ENCODE data around the gene ZSWIM3. TPM values are rescaled to one million over a fixed set of nuclear protein-coding genes. Genes with fewer than 3 reads are reported as not detected.

Gene ZSWIM3
- total RNA-seq, 4 donors from 2014 or later, result 2.2 to 8.3 (median 5.7) TPM

DNA sequence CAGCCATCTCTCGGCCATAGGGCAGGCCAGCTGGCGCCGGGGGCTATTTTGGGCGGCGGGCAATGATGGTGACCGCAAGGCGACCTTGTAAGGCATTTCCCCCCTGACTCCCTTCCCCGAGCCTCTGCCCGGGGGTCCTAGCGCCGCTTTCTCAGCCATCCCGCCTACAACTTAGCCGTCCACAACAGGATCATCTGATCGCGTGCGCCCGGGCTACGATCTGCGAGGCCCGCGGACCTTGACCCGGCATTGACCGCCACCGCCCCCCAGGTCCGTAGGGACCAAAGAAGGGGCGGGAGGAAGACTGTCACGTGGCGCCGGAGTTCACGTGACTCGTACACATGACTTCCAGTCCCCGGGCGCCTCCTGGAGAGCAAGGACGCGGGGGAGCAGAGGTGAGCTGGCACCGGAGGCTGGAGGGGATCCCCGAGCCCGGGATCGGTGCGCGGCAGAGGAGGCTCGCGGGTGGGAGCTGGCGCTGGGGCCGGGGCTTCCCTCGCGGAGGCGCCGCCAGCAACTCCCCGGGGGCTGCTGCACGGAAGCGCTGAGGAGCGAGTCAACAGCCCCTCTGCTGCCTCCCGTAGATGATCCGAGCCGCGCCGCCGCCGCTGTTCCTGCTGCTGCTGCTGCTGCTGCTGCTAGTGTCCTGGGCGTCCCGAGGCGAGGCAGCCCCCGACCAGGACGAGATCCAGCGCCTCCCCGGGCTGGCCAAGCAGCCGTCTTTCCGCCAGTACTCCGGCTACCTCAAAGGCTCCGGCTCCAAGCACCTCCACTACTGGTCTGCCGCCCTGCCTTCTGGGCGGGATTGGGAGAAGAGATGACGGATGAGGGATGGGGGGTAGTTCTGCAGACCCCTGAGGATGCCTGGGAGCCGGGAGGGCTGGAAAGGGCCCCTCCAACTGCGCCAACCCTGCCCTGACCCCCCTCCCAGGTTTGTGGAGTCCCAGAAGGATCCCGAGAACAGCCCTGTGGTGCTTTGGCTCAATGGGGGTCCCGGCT lies 33.9 kb downstream of the ZSWIM3 start, which contains the start of the genes CTSA and NEURL2:
Gene CTSA, plus strand, starts transcription at position 351 of the 999 bp plus-strand sequence. Its CDS starts 234 bp downstream, at position 585.
Gene NEURL2, minus strand, starts transcription at position 224 of the 999 bp plus-strand sequence. Its CDS starts 217 bp downstream, at position 7.
- peak; percentile 91 to 93 (median 92) for TF ChIP-seq POLR2AphosphoS5 (IDR thresholded peaks at IDR 0.05)
- TF ChIP-seq CTCF (IDR thresholded peaks at IDR 0.05), result peak in 1 of 5 experiments; percentile 8
- peak; percentile 73 for TF ChIP-seq POLR2A (IDR thresholded peaks at IDR 0.05)
- TF ChIP-seq EP300 (IDR thresholded peaks at IDR 0.05; ENCODE audit: low read depth), result peak; percentile 58
- Histone ChIP-seq H3K4me1 (peaks cover 15 to 41% (median 32%) of the 10 kb centered on the region in 4 donors), H3K27me3 (no peaks in the 10 kb centered on the region), H3K36me3 (peaks cover 0 to 18% (median 2%) of the 10 kb centered on the region in 4 donors), H3K4me3 (peak within 1 kb of the TSS; percentile 70 to 84 (median 76)), H3K27ac (peak within 1 kb of the TSS; percentile 87 to 90 (median 88)), H3K9me3 (no peaks in the 10 kb centered on the region)
- DNase-seq, result peak; percentile 97
- intact Hi-C loops (cut with DNase I; ENCODE audit: low total_unique reads), result loop anchor here (1.0 to 10.0 kb wide), 2 partner anchors 80 to 96 kb away; partner anchors contain the start of genes DNTTIP1 and WFDC3
- in situ Hi-C loops (cut with MboI; ENCODE audit: low pct_ligation_motif_present in 1 of 4, low pct_unique_long_range_greater_than_20kb in 1 of 4, low sequenced_read_pairs in 3 of 4), result no loop called here
- WGBS, 2 donors (ENCODE audit: low coverage in 1 of 2), result 1% methylated on average over 18 of the region's 78 CpGs; no CpG with 5 or more reads in 1 of the 2 donors

GRCh38 chr20:45892049-45892825 lies 34.8 kb downstream of the ZSWIM3 start:
- Histone ChIP-seq H3K36me3 (peaks cover 0 to 26% (median 5%) of the 10 kb centered on the region in 4 donors), H3K9me3 (no peaks in the 10 kb centered on the region), H3K4me1 (peaks cover 15 to 41% (median 32%) of the 10 kb centered on the region in 4 donors), H3K27me3 (no peaks in the 10 kb centered on the region), H3K4me3 (peak overlapping the region; percentile 70 to 84 (median 76)), H3K27ac (peak overlapping the region; percentile 87 to 90 (median 88))
- intact Hi-C loops (cut with DNase I; ENCODE audit: low total_unique reads), result loop anchor here (10.0 kb wide), 1 partner anchor 97 kb away; the partner anchor contains the start of genes DNTTIP1 and WFDC3
- peak; percentile 40 for DNase-seq
- no peak for TF ChIP-seq CTCF (IDR thresholded peaks at IDR 0.05)
- TF ChIP-seq EP300 (IDR thresholded peaks at IDR 0.05; ENCODE audit: low read depth), result no peak
- no peak for TF ChIP-seq POLR2AphosphoS5 (IDR thresholded peaks at IDR 0.05)
- no peak for TF ChIP-seq POLR2A (IDR thresholded peaks at IDR 0.05)
- in situ Hi-C loops (cut with MboI; ENCODE audit: low pct_ligation_motif_present in 1 of 4, low pct_unique_long_range_greater_than_20kb in 1 of 4, low sequenced_read_pairs in 3 of 4), result no loop called here
- 71 to 77% methylated on average over 3 to 9 of the region's 9 CpGs for WGBS, 2 donors (ENCODE audit: low coverage in 1 of 2)

DNA sequence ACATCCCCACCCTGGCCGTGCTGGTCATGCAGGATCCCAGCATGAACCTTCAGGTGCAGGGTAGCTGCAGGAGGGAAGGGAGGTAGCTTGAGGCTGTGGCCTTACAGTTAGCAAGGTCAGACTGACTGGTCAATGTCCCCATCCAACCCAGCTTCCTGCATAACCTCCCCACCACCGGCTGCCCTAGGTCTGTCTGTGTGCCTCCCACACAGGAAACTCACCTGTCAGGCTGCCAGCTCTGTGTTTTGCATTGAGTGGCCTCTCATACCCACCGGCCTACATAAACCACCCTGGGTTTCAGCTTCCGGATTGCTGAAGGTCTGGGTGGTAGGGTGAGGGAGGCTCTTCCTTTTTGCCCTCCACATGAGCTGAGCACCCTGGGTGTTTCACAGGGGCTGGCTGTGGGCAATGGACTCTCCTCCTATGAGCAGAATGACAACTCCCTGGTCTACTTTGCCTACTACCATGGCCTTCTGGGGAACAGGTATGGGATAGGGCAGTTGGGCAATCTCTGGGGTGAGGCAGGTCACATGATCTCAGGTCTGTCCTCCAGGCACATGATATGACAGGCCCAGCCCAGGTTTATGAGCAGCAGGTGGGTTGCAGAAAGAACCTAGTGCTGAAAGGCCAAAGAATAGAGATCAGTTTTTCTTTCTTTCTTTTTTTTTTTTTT lies 35.5 kb downstream of the ZSWIM3 start:
- peak; percentile 70 for DNase-seq
- Histone ChIP-seq H3K27me3 (no peaks in the 10 kb centered on the region), H3K4me1 (peaks cover 15 to 41% (median 32%) of the 10 kb centered on the region in 4 donors), H3K4me3 (peak overlapping the region in 1 of 4 donors; percentile 84), H3K36me3 (peaks cover 0 to 31% (median 6%) of the 10 kb centered on the region in 4 donors), H3K27ac (peak overlapping the region; percentile 87 to 90 (median 88)), H3K9me3 (no peaks in the 10 kb centered on the region)
- in situ Hi-C loops (cut with MboI; ENCODE audit: low pct_ligation_motif_present in 1 of 4, low pct_unique_long_range_greater_than_20kb in 1 of 4, low sequenced_read_pairs in 3 of 4) (no loop called here), intact Hi-C loops (cut with DNase I; ENCODE audit: low total_unique reads) (loop anchor here (10.0 kb wide), 1 partner anchor 98 kb away; the partner anchor contains the start of genes DNTTIP1 and WFDC3)
- whole genome bisulfite sequencing, 2 donors (ENCODE audit: low coverage in 1 of 2), result 53% methylated on average over 4 of the region's 4 CpGs; no CpG with 5 or more reads in 1 of the 2 donors
- TF ChIP-seq CTCF (IDR thresholded peaks at IDR 0.05) (no peak), EP300 (IDR thresholded peaks at IDR 0.05; ENCODE audit: low read depth) (no peak), POLR2AphosphoS5 (IDR thresholded peaks at IDR 0.05) (peak in 1 of 3 donors; percentile 54), POLR2A (IDR thresholded peaks at IDR 0.05) (peak; percentile 34)
